ENCODE measurements around the gene RESP18.

RESP18 gene

GRCh38 chr2:219332542-219332941 lies at the start of gene RESP18:
Gene RESP18 (minus strand): TSS chr2:219332744.
- no peak for DNase-seq (ENCODE audit: low spot score)

GRCh38 chr2:219381448-219381847 lies 48.9 kb upstream of the RESP18 start:
- no peak for DNase-seq (ENCODE audit: low spot score)

- no peak for DNase-seq (ENCODE audit: low spot score)
Measured at GRCh38 chr2:219380926-219381325, 48.4 kb upstream of the RESP18 start.

GRCh38 chr2:219378163-219378851 lies 45.8 kb upstream of the RESP18 start:
- DNase-seq (ENCODE audit: low spot score): no peak

GRCh38 chr2:219369447-219369861 lies 36.9 kb upstream of the RESP18 start:
- no peak for DNase-seq (ENCODE audit: low spot score)

GRCh38 chr2:219368690-219369191 lies 36.2 kb upstream of the RESP18 start:
- DNase-seq (ENCODE audit: low spot score): no peak

GRCh38 chr2:219362524-219363164 lies 30.1 kb upstream of the RESP18 start:
- peak; percentile 47 for DNase-seq (ENCODE audit: low spot score)

GRCh38 chr2:219362072-219362471 lies 29.5 kb upstream of the RESP18 start:
- DNase-seq (ENCODE audit: low spot score): no peak

GRCh38 chr2:219358170-219359075 lies 25.9 kb upstream of the RESP18 start:
- DNase-seq (ENCODE audit: low spot score): no peak

- DNase-seq (ENCODE audit: low spot score): no peak
Measured at GRCh38 chr2:219356834-219357233, 24.3 kb upstream of the RESP18 start.

GRCh38 chr2:219354582-219354981 lies 22.0 kb upstream of the RESP18 start:
- no peak for DNase-seq (ENCODE audit: low spot score)

GRCh38 chr2:219353129-219353528 lies 20.6 kb upstream of the RESP18 start:
- no peak for DNase-seq (ENCODE audit: low spot score)

GRCh38 chr2:219352448-219353023 lies 20.0 kb upstream of the RESP18 start:
- peak; percentile 63 for DNase-seq (ENCODE audit: low spot score)

GRCh38 chr2:219350710-219351221 lies 18.2 kb upstream of the RESP18 start:
- no peak for DNase-seq (ENCODE audit: low spot score)

- DNase-seq (ENCODE audit: low spot score): no peak
Measured at GRCh38 chr2:219350215-219350614, 17.7 kb upstream of the RESP18 start.

- peak; percentile 88 for DNase-seq (ENCODE audit: low spot score)
Measured at GRCh38 chr2:219344751-219345430, 12.3 kb upstream of the RESP18 start.

- DNase-seq (ENCODE audit: low spot score): no peak
Measured at GRCh38 chr2:219335373-219335786, 2.8 kb upstream of the RESP18 start.

- no peak for DNase-seq (ENCODE audit: low spot score)
Measured at GRCh38 chr2:219334076-219334475, 1.5 kb upstream of the RESP18 start.

- DNase-seq (ENCODE audit: low spot score): no peak
Measured at GRCh38 chr2:219331560-219332213, 857 bp downstream of the RESP18 start.

GRCh38 chr2:219327719-219328118 lies 4.8 kb downstream of the RESP18 start:
- no peak for DNase-seq (ENCODE audit: low spot score)

Measured in pons (tissue), 1 donor.